A549 treated with CpdA at 1 μM for 4 hours (cell line): ENCODE results near the gene AGAP3. TPM values are rescaled to one million over a fixed set of nuclear protein-coding genes. Genes with fewer than 3 reads are reported as not detected.

ENCODE experiments used
- total RNA-seq: library from RNA; stranded (reverse); fragments of 200-300 nt; extraction: Qiagen RNA extraction; gene quantifications from 5 replicates; pipeline ENCODE4 v1.2.3, GENCODE V29; 2022; ENCODE audit warnings: low read depth

AGAP3 gene
- 54.6 to 71.6 TPM (median 67.0 TPM) in 5 replicates for total RNA-seq

GRCh38 chr7:151085691-151086620, at the start of gene AGAP3:
TSS of gene AGAP3 (plus strand) at chr7:151086475. CDS start at chr7:151086742, 267 bp downstream.

DNA sequence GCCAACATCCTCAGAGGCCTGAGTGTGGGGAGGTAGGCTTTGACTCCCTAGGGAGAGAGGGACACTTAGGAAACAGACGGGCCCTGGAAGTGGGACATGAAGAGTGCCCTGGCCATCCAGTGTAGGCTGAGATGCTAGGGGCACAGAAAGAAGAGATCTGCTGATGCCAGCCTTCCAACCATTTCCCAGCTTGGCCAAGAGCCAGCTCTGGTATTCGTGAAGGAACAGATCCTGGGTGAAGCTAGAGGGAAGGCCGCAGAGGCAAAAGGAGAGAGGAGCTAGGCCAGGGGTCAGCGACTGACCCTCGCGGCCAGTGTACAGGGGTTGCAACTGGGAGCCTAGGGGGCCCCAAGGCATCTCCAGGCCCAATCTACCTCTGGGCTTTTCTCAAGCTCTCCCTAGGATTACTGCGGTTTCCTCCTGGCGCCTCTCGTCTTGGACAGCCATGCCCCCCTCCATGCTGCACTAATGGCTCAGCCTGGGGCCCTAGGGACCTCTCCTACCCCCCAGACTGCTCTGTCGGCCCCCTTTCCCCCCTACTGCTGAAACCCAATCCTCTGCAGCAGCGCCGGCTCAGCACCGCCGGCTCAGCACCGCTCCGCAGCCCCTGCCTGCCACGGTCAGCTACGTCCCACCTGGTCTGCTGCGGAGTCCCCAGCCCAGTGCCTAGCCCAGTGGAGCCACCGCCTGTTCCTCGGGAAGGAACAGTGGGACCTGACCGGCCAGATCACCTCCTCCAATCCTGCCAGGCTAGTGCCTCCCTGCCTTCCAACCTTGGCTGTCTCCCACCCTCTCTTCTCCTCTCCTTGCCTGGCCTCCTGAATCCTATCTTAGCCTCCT, 38.1 kb upstream of the AGAP3 start, which contains the start of gene ASIC3:
ASIC3 (plus strand) TSS at position 556 of the 840 bp plus-strand sequence. CDS start 355 bp downstream, outside the sequence.

DNA sequence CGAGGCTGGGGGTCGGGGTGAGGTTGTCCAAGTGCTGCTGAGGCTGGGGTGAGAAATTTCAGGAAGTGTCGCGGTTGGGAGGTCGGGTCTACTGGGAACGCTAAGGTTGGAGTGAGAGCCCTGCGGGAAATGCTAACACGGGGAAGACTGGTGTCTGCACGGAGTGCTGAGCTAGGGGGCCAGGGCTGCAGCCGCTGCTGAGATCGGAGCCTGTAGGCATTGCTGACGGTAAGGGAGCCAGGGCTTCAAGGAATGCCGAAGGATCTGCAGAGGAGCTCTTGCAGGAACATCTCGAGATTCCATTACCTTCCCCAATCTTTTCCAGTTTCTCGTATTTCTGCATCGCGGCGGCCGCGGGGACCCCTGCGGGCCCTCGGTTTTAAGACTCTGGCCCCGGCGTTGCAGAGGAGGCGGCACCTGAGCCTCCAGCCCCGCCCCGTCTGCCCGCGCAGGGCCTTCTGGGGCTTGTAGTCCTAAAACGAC, 28.7 kb upstream of the AGAP3 start, which contains the start of gene CDK5:
CDK5 (minus strand) TSS at position 392 of the 483 bp plus-strand sequence; CDS start at position 343, 49 bp downstream.

DNA sequence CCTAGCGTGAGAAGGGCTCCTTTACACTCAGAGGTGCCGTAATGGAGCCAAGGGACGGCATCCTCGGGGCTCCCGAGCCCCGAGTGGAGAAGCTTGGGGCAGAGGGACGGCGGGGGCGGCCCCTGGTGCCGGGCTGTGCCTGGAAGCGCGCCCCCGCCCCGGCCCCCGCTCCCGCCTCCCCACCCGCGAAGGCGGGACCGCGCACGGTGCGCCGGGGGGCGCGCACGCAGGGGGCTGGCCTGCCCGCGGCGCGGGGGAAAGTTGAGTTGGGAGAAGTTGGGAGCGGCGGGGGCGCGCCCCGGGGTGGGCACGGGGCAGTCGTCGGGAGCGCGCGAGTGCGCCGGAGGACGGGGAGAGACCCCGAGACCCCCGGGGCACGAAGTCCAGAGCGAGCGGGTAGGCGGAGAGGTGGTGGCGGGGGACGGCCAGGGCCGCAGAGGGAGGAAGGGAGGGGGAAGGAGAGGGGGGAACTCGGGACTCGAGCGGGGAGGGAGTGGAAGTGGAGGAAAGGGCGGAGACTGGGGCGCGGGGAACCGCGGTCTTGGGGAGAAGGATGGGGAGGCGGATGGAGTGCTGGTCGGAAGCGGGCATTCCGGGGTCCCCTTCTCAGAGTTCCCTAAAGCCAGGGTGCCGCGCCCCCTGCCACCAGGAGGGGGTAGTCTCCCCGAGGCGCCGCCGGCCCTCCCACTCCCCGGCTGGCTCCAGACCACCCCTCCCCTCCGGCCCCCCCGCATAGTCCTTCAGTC, 26.7 kb upstream of the AGAP3 start, which contains the start of gene SLC4A2:
SLC4A2 (plus strand) TSS at position 223 of the 746 bp plus-strand sequence. CDS start 2,399 bp downstream, outside the sequence.

GRCh38 chr7:151080522-151081169, 5.6 kb upstream of the AGAP3 start, which contains the start of gene FASTK:
TSS of gene FASTK (minus strand) at chr7:151080809. CDS start at chr7:151080766, 43 bp downstream.

DNA sequence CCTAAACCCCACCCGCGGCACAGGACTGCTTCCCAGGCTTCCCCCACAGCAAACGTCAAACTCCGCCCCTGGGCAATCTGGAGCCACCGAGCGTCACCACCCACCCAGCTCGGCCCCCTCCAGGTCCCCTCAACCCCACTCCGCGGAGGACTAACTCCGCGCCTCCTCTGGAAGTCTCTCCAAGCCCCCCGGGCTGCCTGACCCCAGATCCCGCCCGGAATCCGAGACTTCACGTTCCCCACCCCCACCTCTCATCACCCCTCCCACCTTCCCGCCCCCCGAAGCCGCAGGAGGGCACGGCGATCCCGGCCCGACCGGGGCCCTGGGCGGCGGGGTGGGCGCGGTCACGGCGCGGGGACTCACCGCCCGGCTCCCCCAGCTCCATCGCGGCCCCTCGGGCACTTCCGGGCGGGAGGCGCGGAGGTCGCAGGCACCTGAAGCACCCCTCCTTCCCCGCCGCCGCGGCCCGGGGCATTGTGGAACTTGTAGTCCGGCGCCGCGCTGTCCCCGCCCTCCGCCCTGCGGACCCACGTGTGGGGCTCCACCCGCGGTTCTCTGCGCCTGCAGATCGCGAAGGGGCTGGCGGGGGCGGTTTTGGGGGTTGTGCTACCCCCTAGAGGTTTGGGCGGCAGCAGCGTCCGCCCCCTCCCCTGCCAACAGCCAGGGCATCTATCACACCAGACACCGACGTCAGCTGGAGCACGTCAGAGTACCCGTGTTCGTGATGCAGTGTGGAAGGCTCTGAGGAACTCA, 3.0 kb upstream of the AGAP3 start, which contains the start of gene TMUB1:
TMUB1 (minus strand) TSS at position 423 of the 753 bp plus-strand sequence. CDS start 930 bp downstream, outside the sequence.

GRCh38 chr7:151167197-151167961, 81.1 kb downstream of the AGAP3 start, which contains the start of gene GBX1:
TSS of gene GBX1 (minus strand) at chr7:151167694. CDS start at chr7:151167548, 146 bp downstream.

GRCh38 chr7:151186640-151187408, 100.5 kb downstream of the AGAP3 start, which contains the start of gene ASB10:
TSS of gene ASB10 (minus strand) at chr7:151187250. CDS start at chr7:151187130, 120 bp downstream.

Other genes starting within 250 kb of the AGAP3 start
- not detected in 5 replicates for gene AOC1, start 234.0 kb upstream of the AGAP3 start, total RNA-seq
- gene KCNH2, start 108.2 kb upstream of the AGAP3 start, total RNA-seq, result 0.40 to 0.52 TPM (median 0.47 TPM) in 5 replicates
- 0.18 to 0.47 TPM (median 0.34 TPM) in 5 replicates for gene NOS3, start 95.5 kb upstream of the AGAP3 start, total RNA-seq
- 0.64 to 0.97 TPM (median 0.86 TPM) in 5 replicates for gene ATG9B, start 62.0 kb upstream of the AGAP3 start, total RNA-seq
- gene ABCB8, start 58.0 kb upstream of the AGAP3 start, total RNA-seq, result 38.3 to 53.5 TPM (median 45.1 TPM) in 5 replicates
- 7.6 to 12.8 TPM (median 10.2 TPM) in 5 replicates for gene ASIC3, start 37.9 kb upstream of the AGAP3 start, total RNA-seq
- 32.3 to 35.2 TPM (median 33.4 TPM) in 5 replicates for gene CDK5, start 28.6 kb upstream of the AGAP3 start, total RNA-seq
- 195 to 312 TPM (median 291 TPM) in 5 replicates for gene SLC4A2, start 26.9 kb upstream of the AGAP3 start, total RNA-seq
- 58.0 to 84.2 TPM (median 76.7 TPM) in 5 replicates for gene FASTK, start 5.7 kb upstream of the AGAP3 start, total RNA-seq
- gene TMUB1, start 3.0 kb upstream of the AGAP3 start, total RNA-seq, result 35.5 to 58.8 TPM (median 56.8 TPM) in 5 replicates
- not detected in 5 replicates for gene GBX1, start 81.2 kb downstream of the AGAP3 start, total RNA-seq
- gene ASB10, start 100.8 kb downstream of the AGAP3 start, total RNA-seq, result not detected in 5 replicates
- gene H2BK1, start 124.0 kb downstream of the AGAP3 start, total RNA-seq, result not detected in 5 replicates
- 69.2 to 73.0 TPM (median 70.1 TPM) in 5 replicates for gene ABCF2, start 140.7 kb downstream of the AGAP3 start, total RNA-seq
- gene CHPF2, start 146.0 kb downstream of the AGAP3 start, total RNA-seq, result 39.4 to 53.0 TPM (median 48.5 TPM) in 5 replicates
- gene SMARCD3, start 162.2 kb downstream of the AGAP3 start, total RNA-seq, result 8.9 to 12.0 TPM (median 11.2 TPM) in 5 replicates